Measurements from ENCODE around the gene ANKRD63.

DNA sequence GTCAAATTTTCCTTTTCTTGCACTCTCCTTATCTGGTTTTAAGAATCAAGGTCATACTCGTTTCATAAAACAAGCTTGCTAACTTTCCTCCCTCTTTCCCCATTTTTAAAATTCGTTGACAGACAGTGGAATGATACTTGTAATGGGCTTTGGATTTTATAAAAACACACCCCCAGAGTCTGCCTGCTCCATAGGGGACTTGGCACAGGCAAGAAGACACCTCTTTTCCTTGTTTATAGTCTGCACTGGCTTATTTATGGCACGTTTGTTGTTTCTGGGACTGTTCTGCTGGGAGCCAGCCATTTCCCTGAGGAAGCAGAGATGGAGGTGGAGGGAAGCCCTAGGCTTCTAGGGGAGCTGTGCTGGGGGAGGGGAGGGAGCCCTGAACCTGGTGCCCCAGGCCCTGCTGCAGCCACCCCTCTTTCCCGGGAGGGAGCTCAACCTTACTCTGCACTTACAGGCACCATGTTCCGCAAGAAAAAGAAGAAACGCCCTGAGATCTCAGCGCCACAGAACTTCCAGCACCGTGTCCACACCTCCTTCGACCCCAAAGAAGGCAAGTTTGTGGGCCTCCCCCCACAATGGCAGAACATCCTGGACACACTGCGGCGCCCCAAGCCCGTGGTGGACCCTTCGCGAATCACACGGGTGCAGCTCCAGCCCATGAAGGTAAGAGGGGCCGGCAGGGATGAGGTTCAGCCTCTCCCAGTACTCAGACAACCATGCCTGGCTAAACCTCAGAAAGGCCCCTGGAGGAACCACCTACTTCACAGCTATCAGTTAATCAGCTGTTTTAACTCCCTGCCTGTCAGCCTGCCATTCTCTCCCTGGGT, 18.3 kb downstream of the ANKRD63 start:
- TF ChIP-seq, protein P1, sequence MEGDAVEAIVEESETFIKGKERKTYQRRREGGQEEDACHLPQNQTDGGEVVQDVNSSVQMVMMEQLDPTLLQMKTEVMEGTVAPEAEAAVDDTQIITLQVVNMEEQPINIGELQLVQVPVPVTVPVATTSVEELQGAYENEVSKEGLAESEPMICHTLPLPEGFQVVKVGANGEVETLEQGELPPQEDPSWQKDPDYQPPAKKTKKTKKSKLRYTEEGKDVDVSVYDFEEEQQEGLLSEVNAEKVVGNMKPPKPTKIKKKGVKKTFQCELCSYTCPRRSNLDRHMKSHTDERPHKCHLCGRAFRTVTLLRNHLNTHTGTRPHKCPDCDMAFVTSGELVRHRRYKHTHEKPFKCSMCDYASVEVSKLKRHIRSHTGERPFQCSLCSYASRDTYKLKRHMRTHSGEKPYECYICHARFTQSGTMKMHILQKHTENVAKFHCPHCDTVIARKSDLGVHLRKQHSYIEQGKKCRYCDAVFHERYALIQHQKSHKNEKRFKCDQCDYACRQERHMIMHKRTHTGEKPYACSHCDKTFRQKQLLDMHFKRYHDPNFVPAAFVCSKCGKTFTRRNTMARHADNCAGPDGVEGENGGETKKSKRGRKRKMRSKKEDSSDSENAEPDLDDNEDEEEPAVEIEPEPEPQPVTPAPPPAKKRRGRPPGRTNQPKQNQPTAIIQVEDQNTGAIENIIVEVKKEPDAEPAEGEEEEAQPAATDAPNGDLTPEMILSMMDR (IDR thresholded peaks at IDR 0.05), result no peak
- TF ChIP-seq POLR2A (IDR thresholded peaks at IDR 0.05), result no peak

Data from lower leg skin (tissue), 3 donors.